Omental fat pad (tissue), 4 donors: ENCODE measurements around the gene GLT8D1. TPM values are rescaled to one million over a fixed set of nuclear protein-coding genes. Genes with fewer than 3 reads are reported as not detected.

Experiments used
- ATAC-seq: fragments of 150-250 bp; one replicate; pipeline ENCODE4 v1.9.1; 2016; ENCODE audit warnings: mild to moderate bottlenecking, moderate library complexity; ENCODE audit not compliant: low FRiP score
- DNase-seq: peaks from one replicate; pipeline ENCODE4 v3.0.0-alpha.2; 2019; ENCODE audit warnings: low spot score
- CTCF ChIP-seq, 3 donors: fragments of 450-650 bp; IDR thresholded peaks; one replicate each; pipeline ENCODE4 v1.5.1; 2016 to 2017; ENCODE audit warnings: antibody characterized with exemption in 3 of 3, mild to moderate bottlenecking in 3 of 3, moderate library complexity in 2 of 3
- total RNA-seq, 4 donors: library from RNA; depleted of rRNA; stranded (reverse); fragments of >200 nt; gene quantifications; one replicate each; pipeline ENCODE4 v1.1.0, GENCODE V29; 2016

GLT8D1 gene
- total RNA-seq, 4 donors from 2014 or later = 24.0 to 53.0 (median 45.4) TPM

- no peak for ATAC-seq
- DNase-seq = no peak
- TF ChIP-seq CTCF (IDR thresholded peaks at IDR 0.05) = no peak
These were observed 8.0 kb downstream of the GLT8D1 start for GRCh38 chr3:52697632-52697965.

GRCh38 chr3:52696830-52697631 lies 8.6 kb downstream of the GLT8D1 start:
- TF ChIP-seq CTCF (IDR thresholded peaks at IDR 0.05) = no peak
- ATAC-seq (no peak), DNase-seq (no peak)

- TF ChIP-seq CTCF (IDR thresholded peaks at IDR 0.05) = no peak
- ATAC-seq (no peak), DNase-seq (no peak)
These were observed 9.6 kb downstream of the GLT8D1 start for GRCh38 chr3:52695798-52696671.

- TF ChIP-seq CTCF (IDR thresholded peaks at IDR 0.05) = no peak
- no peak for ATAC-seq
- DNase-seq = no peak
These were observed 10.9 kb downstream of the GLT8D1 start for GRCh38 chr3:52694528-52695189.

GRCh38 chr3:52693071-52693470 lies 12.5 kb downstream of the GLT8D1 start:
- DNase-seq = no peak
- no peak for TF ChIP-seq CTCF (IDR thresholded peaks at IDR 0.05)
- no peak for ATAC-seq

- DNase-seq = no peak
- no peak for ATAC-seq
- no peak for TF ChIP-seq CTCF (IDR thresholded peaks at IDR 0.05)
These were observed 15.0 kb downstream of the GLT8D1 start for GRCh38 chr3:52690560-52690959.
